Esophagus muscularis mucosa (tissue), 4 donors: ENCODE results near the gene MCAM.

Experiments used
- CTCF ChIP-seq, 3 experiments: fragments of 200-600 bp in 2 of 3; fragments of 450-650 bp in 1 of 3; sonication (generic) in 2 of 3; IDR thresholded peaks; one replicate each; pipeline ENCODE4 v1.5.1; 2017 to 2019; ENCODE audit warnings: antibody characterized with exemption in 3 of 3, mild to moderate bottlenecking in 2 of 3, moderate library complexity in 1 of 3
- EP300 ChIP-seq: sonication (generic); formaldehyde crosslinking; IDR thresholded peaks from one replicate; pipeline ENCODE4 v1.6.1; 2017; ENCODE audit warnings: antibody characterized with exemption
- POLR2A ChIP-seq: fragments of 450-650 bp; IDR thresholded peaks from one replicate; pipeline ENCODE4 v1.6.1; 2017; ENCODE audit warnings: antibody characterized with exemption, moderate library complexity, mild to moderate bottlenecking, low read depth
- POLR2AphosphoS5 ChIP-seq, 2 donors: sonication (generic); formaldehyde crosslinking; IDR thresholded peaks; one replicate each; pipeline ENCODE4 v1.6.1; 2017; ENCODE audit warnings: antibody characterized with exemption in 2 of 2

GRCh38 chr11:119267645-119268044, 49.3 kb downstream of the MCAM start:
- no peak for TF ChIP-seq POLR2AphosphoS5 (IDR thresholded peaks at IDR 0.05)
- TF ChIP-seq CTCF (IDR thresholded peaks at IDR 0.05): no peak
- no peak for TF ChIP-seq EP300
- no peak for TF ChIP-seq POLR2A
